Choroid plexus epithelial cell (primary cell): ENCODE measurements around the gene OTP.

Source experiments
- DNase-seq: peaks from one replicate; pipeline ENCODE4 v3.0.0-alpha.2; 2010; ENCODE audit warnings: low read depth
- H3K4me3 ChIP-seq: 2 replicates; pipeline ENCODE4 v1.5.1; 2011; ENCODE audit warnings: low read depth, mild to moderate bottlenecking, control low read depth, low read length, moderate library complexity
- CTCF ChIP-seq: conservative IDR thresholded peaks from 2 replicates; pipeline ENCODE4 v1.5.1; 2011; ENCODE audit warnings: low read depth, mild to moderate bottlenecking, control low read depth, inconsistent platforms, low read length, moderate library complexity

OTP gene

DNA sequence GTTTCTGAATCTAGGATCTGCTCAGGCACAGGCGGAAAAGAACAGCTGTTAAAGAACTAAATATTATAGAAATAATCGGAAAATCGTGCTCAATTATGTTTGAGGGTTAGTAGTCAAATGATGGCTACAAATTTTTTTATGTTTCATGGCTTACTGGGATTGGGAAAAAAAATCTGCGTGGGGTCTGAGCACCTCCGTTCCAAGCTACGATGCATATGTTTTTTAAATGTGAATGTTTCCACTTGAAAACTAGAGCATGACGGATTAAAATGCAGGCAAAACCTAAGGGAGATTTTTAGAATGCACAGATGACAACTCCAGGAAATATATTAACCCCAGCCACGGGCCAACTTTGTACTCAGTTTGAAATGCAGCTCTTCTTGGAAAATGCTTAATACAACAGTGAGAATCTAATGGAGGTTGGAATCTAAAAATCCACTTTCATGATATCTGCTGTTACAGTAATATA lies 5.3 kb downstream of the OTP start:
- H3K4me3 ChIP-seq = no peak overlapping the region
- no peak for DNase-seq
- TF ChIP-seq CTCF = no peak

- no peak for DNase-seq
- TF ChIP-seq CTCF = no peak
- H3K4me3 ChIP-seq = no peak overlapping the region
Measured at GRCh38 chr5:77632526-77633206, 5.8 kb downstream of the OTP start.

DNA sequence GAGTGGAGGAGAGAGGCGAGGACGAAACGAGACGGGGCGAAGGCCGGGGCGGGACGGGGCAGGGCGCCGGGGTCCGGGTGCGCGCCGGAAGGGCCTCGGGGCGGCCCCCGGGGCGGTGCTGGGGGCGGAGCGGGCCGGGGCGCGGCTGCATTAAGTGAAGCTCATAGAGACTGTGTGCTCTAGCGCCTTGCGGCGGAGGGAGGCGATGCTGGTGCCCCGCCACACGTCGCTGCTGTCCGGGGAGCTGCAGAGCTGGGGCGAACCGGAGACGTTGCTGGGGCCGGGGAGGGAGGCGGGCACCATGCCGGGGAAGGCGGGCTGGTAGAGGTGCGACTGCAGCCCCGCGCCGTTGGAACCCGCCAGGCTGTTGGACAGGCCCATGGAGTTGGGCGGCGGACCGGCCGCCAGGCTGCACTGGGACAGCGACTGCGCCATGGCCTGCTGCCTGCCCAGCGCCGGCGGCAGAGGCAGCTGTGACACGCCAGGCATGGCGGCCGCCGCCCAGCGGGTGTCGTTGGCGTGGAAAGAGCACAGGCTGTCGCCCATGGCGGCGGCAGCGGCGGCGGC lies 8.3 kb downstream of the OTP start:
- H3K4me3 ChIP-seq = no peak overlapping the region
- TF ChIP-seq CTCF = no peak
- no peak for DNase-seq

DNA sequence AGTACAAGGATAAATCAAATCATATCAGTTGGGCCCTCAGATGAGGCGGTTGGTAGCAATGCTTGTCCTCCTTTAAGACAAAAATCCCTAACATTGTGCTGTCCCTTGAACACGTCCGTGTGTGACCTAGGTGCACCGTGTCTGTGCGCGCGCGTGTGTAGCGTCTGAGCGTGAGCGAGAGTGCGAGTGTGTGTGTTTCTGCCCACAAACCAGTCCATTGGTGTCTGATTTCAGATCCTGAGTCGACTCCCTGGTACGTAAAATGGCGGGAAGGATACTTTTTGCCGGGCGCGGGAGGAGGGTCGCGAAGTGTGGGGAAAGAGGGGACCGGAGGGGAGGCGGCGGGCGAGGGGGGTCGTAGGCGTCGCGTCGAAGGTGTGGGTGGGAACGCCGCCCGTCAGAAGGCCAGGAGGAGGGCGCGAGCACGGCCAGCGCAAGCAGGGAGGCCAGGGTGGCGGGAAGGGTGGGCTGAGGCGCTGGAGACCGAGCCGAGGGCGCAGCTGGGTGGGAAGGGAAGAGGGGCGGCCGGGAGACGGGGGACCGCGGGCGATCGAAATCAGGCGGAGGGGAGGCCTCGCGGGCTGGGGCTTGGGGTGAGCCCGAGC lies 8.9 kb downstream of the OTP start:
- TF ChIP-seq CTCF = no peak
- H3K4me3 ChIP-seq = no peak overlapping the region
- DNase-seq = no peak

DNA sequence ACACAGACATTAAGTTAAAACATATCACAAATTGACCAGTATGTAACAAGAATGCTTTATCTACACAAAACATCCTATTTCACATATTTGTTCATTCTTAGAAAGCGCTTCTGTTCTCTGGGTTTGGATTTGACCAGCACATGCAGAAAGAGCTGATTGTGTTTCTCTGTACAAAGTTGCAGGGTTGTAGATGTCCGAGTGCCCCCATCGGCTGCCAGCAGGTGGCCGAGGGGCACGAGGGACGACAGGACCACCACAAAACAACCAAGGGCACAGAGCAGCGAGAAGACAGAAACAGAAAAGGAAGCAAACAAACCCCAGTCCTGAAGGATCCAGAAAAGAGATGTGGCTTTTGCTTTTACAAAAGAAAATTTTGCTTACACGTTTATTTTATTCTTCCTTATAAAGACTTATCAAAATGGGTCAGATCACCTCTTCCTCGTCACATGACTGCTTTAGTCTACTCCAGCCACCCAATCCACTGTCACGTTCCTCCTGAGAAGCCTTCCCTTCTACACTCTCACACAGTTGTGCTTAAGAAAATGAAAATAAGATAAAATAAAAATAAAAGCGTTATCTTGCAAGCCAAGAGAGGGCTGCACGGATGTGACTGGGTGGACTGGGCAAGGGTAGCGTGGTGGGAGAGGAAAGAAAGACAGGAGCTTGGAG lies 9.5 kb downstream of the OTP start:
- H3K4me3 ChIP-seq = no peak overlapping the region
- no peak for DNase-seq
- TF ChIP-seq CTCF = no peak

GRCh38 chr5:77627869-77628674 lies 10.4 kb downstream of the OTP start:
- TF ChIP-seq CTCF = no peak
- DNase-seq = no peak
- no peak overlapping the region for H3K4me3 ChIP-seq
